SU-DHL-6 (cell line): ENCODE results near the gene CPZ.

ENCODE experiments used
- EZH2phosphoT487 ChIP-seq: fragments of 200-600 bp; sonication (generic), shearing (Covaris generic); conservative IDR thresholded peaks from 2 replicates; pipeline ENCODE4 v1.6.1; 2018; ENCODE audit warnings: mild to moderate bottlenecking, antibody characterized with exemption, low read length, moderate library complexity, mixed read lengths
- TF ChIP-seq, protein P1 (sequence below): fragments of 200-600 bp; sonication (generic); IDR thresholded peaks from one replicate; pipeline ENCODE4 v1.5.1; 2017; ENCODE audit warnings: antibody characterized with exemption, mild to moderate bottlenecking, low read length, moderate library complexity; ENCODE audit not compliant: insufficient read depth, poor library complexity, severe bottlenecking

DNA sequence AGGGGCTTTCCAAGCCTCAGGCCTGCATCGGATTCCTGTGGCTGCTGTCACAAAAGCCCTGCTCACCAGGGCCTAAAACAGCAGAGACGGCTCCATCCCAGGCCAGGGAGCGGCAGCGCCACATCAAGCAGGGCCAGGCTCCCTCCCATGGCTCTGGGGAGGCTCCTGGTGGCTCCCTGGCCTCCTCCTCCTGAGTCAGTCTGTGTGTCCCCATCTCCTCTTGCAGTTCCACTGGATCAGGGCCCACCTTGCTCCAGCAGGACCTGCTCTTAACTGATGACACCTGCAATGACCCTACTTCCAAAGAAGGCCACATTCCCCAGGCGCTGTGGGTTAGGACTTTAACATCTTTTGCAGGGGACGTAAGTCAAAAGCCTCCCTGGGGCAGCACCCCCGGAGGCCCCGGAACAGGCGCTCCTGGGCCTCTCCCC is 51.9 kb downstream of the CPZ start:
- no peak for TF ChIP-seq EZH2phosphoT487
- TF ChIP-seq, protein P1, sequence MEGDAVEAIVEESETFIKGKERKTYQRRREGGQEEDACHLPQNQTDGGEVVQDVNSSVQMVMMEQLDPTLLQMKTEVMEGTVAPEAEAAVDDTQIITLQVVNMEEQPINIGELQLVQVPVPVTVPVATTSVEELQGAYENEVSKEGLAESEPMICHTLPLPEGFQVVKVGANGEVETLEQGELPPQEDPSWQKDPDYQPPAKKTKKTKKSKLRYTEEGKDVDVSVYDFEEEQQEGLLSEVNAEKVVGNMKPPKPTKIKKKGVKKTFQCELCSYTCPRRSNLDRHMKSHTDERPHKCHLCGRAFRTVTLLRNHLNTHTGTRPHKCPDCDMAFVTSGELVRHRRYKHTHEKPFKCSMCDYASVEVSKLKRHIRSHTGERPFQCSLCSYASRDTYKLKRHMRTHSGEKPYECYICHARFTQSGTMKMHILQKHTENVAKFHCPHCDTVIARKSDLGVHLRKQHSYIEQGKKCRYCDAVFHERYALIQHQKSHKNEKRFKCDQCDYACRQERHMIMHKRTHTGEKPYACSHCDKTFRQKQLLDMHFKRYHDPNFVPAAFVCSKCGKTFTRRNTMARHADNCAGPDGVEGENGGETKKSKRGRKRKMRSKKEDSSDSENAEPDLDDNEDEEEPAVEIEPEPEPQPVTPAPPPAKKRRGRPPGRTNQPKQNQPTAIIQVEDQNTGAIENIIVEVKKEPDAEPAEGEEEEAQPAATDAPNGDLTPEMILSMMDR, result no peak
